ENCODE data around the gene SH3RF3. TPM values are rescaled to one million over a fixed set of nuclear protein-coding genes. Genes with fewer than 3 reads are reported as not detected.

The SH3RF3 gene
- total RNA-seq, 1 donor from 2014 or later = 7.3 TPM

- Histone ChIP-seq H4K20me1 (ENCODE audit: insufficient read depth, low read length) (peaks cover 78% of the 10 kb centered on the region), H3K27me3 (ENCODE audit: insufficient read depth, low read length) (no peaks in the 10 kb centered on the region), H3K9me3 (ENCODE audit: insufficient read depth, low read depth, low read length) (no peaks in the 10 kb centered on the region), H3K4me2 (ENCODE audit: low read length) (no peak overlapping the region), H3K36me3 (ENCODE audit: insufficient read depth, low read length) (no peaks in the 10 kb centered on the region), H3K27ac (ENCODE audit: low read depth, low read length) (no peak overlapping the region), H3K4me1 (ENCODE audit: insufficient read depth, low read length) (no peaks in the 10 kb centered on the region), H2AFZ (ENCODE audit: low read depth, low read length) (no peak overlapping the region), H3K9ac (ENCODE audit: low read length) (no peak overlapping the region), H3K4me3 (ENCODE audit: insufficient read depth, low read depth, low read length) (no peak overlapping the region), H3K79me2 (ENCODE audit: insufficient read depth, low read length) (peaks cover 4% of the 10 kb centered on the region)
- no peaks in the 10 kb centered on the region for H3K36me3 Mint-ChIP-seq (ENCODE audit: low read depth, unreplicated experiment)
- H3K27ac Mint-ChIP-seq (ENCODE audit: unreplicated experiment) = no peak overlapping the region
- no peak for FAIRE-seq
- no peak for TF ChIP-seq EZH2 (IDR thresholded peaks at IDR 0.05; ENCODE audit: insufficient read depth, low read length)
- peaks cover 3% of the 10 kb centered on the region for H3K4me1 Mint-ChIP-seq (ENCODE audit: low read depth, unreplicated experiment)
- no peak overlapping the region for H3K4me3 Mint-ChIP-seq (ENCODE audit: unreplicated experiment)
- no peak for DNase-seq (ENCODE audit: low read depth)
- no peaks in the 10 kb centered on the region for H3K9me3 Mint-ChIP-seq (ENCODE audit: unreplicated experiment)
- peaks cover 55% of the 10 kb centered on the region for H3K27me3 Mint-ChIP-seq (ENCODE audit: low read depth, unreplicated experiment)
Measured at GRCh38 chr2:109202486-109202885, 73.5 kb downstream of the SH3RF3 start.

- Histone ChIP-seq H2AFZ (ENCODE audit: low read depth, low read length) (no peak overlapping the region), H3K9ac (ENCODE audit: low read length) (no peak overlapping the region), H3K27me3 (ENCODE audit: insufficient read depth, low read length) (no peaks in the 10 kb centered on the region), H3K9me3 (ENCODE audit: insufficient read depth, low read depth, low read length) (no peaks in the 10 kb centered on the region), H3K4me2 (ENCODE audit: low read length) (no peak overlapping the region), H3K79me2 (ENCODE audit: insufficient read depth, low read length) (peaks cover 4% of the 10 kb centered on the region), H3K4me3 (ENCODE audit: insufficient read depth, low read depth, low read length) (no peak overlapping the region), H3K36me3 (ENCODE audit: insufficient read depth, low read length) (no peaks in the 10 kb centered on the region), H3K4me1 (ENCODE audit: insufficient read depth, low read length) (peaks cover under 1% of the 10 kb centered on the region), H4K20me1 (ENCODE audit: insufficient read depth, low read length) (peaks cover 74% of the 10 kb centered on the region), H3K27ac (ENCODE audit: low read depth, low read length) (no peak overlapping the region)
- no peak overlapping the region for H3K27ac Mint-ChIP-seq (ENCODE audit: unreplicated experiment)
- no peak overlapping the region for H3K4me3 Mint-ChIP-seq (ENCODE audit: unreplicated experiment)
- TF ChIP-seq, protein P1, sequence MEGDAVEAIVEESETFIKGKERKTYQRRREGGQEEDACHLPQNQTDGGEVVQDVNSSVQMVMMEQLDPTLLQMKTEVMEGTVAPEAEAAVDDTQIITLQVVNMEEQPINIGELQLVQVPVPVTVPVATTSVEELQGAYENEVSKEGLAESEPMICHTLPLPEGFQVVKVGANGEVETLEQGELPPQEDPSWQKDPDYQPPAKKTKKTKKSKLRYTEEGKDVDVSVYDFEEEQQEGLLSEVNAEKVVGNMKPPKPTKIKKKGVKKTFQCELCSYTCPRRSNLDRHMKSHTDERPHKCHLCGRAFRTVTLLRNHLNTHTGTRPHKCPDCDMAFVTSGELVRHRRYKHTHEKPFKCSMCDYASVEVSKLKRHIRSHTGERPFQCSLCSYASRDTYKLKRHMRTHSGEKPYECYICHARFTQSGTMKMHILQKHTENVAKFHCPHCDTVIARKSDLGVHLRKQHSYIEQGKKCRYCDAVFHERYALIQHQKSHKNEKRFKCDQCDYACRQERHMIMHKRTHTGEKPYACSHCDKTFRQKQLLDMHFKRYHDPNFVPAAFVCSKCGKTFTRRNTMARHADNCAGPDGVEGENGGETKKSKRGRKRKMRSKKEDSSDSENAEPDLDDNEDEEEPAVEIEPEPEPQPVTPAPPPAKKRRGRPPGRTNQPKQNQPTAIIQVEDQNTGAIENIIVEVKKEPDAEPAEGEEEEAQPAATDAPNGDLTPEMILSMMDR (IDR thresholded peaks at IDR 0.05; ENCODE audit: insufficient read depth, low read depth, low read length) = no peak
- TF ChIP-seq EZH2 (IDR thresholded peaks at IDR 0.05; ENCODE audit: insufficient read depth, low read length) = no peak
- FAIRE-seq (no peak), DNase-seq (ENCODE audit: low read depth) (no peak)
- H3K4me1 Mint-ChIP-seq (ENCODE audit: low read depth, unreplicated experiment) = peaks cover 3% of the 10 kb centered on the region
- H3K9me3 Mint-ChIP-seq (ENCODE audit: unreplicated experiment) = no peaks in the 10 kb centered on the region
- peaks cover 52% of the 10 kb centered on the region for H3K27me3 Mint-ChIP-seq (ENCODE audit: low read depth, unreplicated experiment)
- H3K36me3 Mint-ChIP-seq (ENCODE audit: low read depth, unreplicated experiment) = no peaks in the 10 kb centered on the region
Measured at GRCh38 chr2:109203246-109204011, 74.4 kb downstream of the SH3RF3 start.

- Mint-ChIP-seq H3K4me1 (ENCODE audit: low read depth, unreplicated experiment) (peaks cover 7% of the 10 kb centered on the region), H3K36me3 (ENCODE audit: low read depth, unreplicated experiment) (no peaks in the 10 kb centered on the region), H3K4me3 (ENCODE audit: unreplicated experiment) (no peak overlapping the region), H3K27ac (ENCODE audit: unreplicated experiment) (no peak overlapping the region), H3K27me3 (ENCODE audit: low read depth, unreplicated experiment) (peaks cover 50% of the 10 kb centered on the region), H3K9me3 (ENCODE audit: unreplicated experiment) (no peaks in the 10 kb centered on the region)
- peaks cover 78% of the 10 kb centered on the region for H4K20me1 ChIP-seq (ENCODE audit: insufficient read depth, low read length)
- FAIRE-seq (no peak), DNase-seq (ENCODE audit: low read depth) (no peak)
- H3K27me3 ChIP-seq (ENCODE audit: insufficient read depth, low read length) = no peaks in the 10 kb centered on the region
- no peaks in the 10 kb centered on the region for H3K36me3 ChIP-seq (ENCODE audit: insufficient read depth, low read length)
- H3K4me3 ChIP-seq (ENCODE audit: insufficient read depth, low read depth, low read length) = no peak overlapping the region
- no peak overlapping the region for H2AFZ ChIP-seq (ENCODE audit: low read depth, low read length)
- peaks cover 4% of the 10 kb centered on the region for H3K79me2 ChIP-seq (ENCODE audit: insufficient read depth, low read length)
- no peaks in the 10 kb centered on the region for H3K9me3 ChIP-seq (ENCODE audit: insufficient read depth, low read depth, low read length)
- H3K4me1 ChIP-seq (ENCODE audit: insufficient read depth, low read length) = peaks cover 11% of the 10 kb centered on the region
- no peak overlapping the region for H3K27ac ChIP-seq (ENCODE audit: low read depth, low read length)
- no peak overlapping the region for H3K9ac ChIP-seq (ENCODE audit: low read length)
- H3K4me2 ChIP-seq (ENCODE audit: low read length) = no peak overlapping the region
- no peak for TF ChIP-seq EZH2 (IDR thresholded peaks at IDR 0.05; ENCODE audit: insufficient read depth, low read length)
- TF ChIP-seq, protein P1 (IDR thresholded peaks at IDR 0.05; ENCODE audit: insufficient read depth, low read depth, low read length) = no peak
Measured at GRCh38 chr2:109204412-109204811, 75.4 kb downstream of the SH3RF3 start.
